GM19463 (cell line): ENCODE results near the gene TSSK6.

Experiments
- ATAC-seq: cut with Tn5 transposase; IDR thresholded peaks from one replicate; pipeline ENCODE4 v1.9.1; 2021; ENCODE audit warnings: mild to moderate bottlenecking, moderate library complexity; ENCODE audit not compliant: unreplicated experiment

The TSSK6 gene

GRCh38 chr19:19531951-19532805, 16.8 kb upstream of the TSSK6 start:
- peak; percentile 73 for ATAC-seq

GRCh38 chr19:19530889-19531288, 15.5 kb upstream of the TSSK6 start:
- no peak for ATAC-seq

GRCh38 chr19:19530423-19530804, 15.1 kb upstream of the TSSK6 start:
- ATAC-seq: no peak

- ATAC-seq: no peak
Measured at GRCh38 chr19:19529783-19530422, 14.6 kb upstream of the TSSK6 start.

- ATAC-seq: no peak
Measured at GRCh38 chr19:19528721-19529490, 13.6 kb upstream of the TSSK6 start, which contains the start of gene YJEFN3. YJEFN3 (plus strand) TSS chr19:19528911; CDS start chr19:19528933, 22 bp downstream.

GRCh38 chr19:19527674-19528625, 12.6 kb upstream of the TSSK6 start:
- ATAC-seq: no peak

GRCh38 chr19:19527371-19527656, 12.0 kb upstream of the TSSK6 start:
- ATAC-seq: no peak

GRCh38 chr19:19526581-19527370, 11.4 kb upstream of the TSSK6 start:
- no peak for ATAC-seq

GRCh38 chr19:19525611-19526380, 10.4 kb upstream of the TSSK6 start:
- no peak for ATAC-seq

GRCh38 chr19:19524053-19524452, 8.7 kb upstream of the TSSK6 start:
- no peak for ATAC-seq

GRCh38 chr19:19523177-19523576, 7.8 kb upstream of the TSSK6 start:
- ATAC-seq: no peak

- no peak for ATAC-seq
Measured at GRCh38 chr19:19520989-19521388, 5.6 kb upstream of the TSSK6 start.

- no peak for ATAC-seq
Measured at GRCh38 chr19:19517235-19517619, 1.9 kb upstream of the TSSK6 start.

GRCh38 chr19:19515642-19516519, 533 bp upstream of the TSSK6 start, which contains the start of gene NDUFA13:
NDUFA13 (plus strand) TSS chr19:19516225; CDS start chr19:19516239, 14 bp downstream.
- peak; percentile 97 for ATAC-seq

- ATAC-seq: no peak
Measured at GRCh38 chr19:19514215-19514657, 1.1 kb downstream of the TSSK6 start.

GRCh38 chr19:19513682-19514081, 1.7 kb downstream of the TSSK6 start:
- no peak for ATAC-seq

GRCh38 chr19:19510432-19510831, 4.9 kb downstream of the TSSK6 start:
- no peak for ATAC-seq

GRCh38 chr19:19508217-19508616, 7.1 kb downstream of the TSSK6 start:
- ATAC-seq: no peak
